SKM-1 treated with dmso at 0.1 percent for 144 hours (cell line): ENCODE measurements around the gene TXK.

Experiments
- DNase-seq: peaks from one replicate; lab custom pipeline; 2025; ENCODE audit not compliant: unreplicated experiment; lab: John Stamatoyannopoulos, UW

Gene TXK

DNA sequence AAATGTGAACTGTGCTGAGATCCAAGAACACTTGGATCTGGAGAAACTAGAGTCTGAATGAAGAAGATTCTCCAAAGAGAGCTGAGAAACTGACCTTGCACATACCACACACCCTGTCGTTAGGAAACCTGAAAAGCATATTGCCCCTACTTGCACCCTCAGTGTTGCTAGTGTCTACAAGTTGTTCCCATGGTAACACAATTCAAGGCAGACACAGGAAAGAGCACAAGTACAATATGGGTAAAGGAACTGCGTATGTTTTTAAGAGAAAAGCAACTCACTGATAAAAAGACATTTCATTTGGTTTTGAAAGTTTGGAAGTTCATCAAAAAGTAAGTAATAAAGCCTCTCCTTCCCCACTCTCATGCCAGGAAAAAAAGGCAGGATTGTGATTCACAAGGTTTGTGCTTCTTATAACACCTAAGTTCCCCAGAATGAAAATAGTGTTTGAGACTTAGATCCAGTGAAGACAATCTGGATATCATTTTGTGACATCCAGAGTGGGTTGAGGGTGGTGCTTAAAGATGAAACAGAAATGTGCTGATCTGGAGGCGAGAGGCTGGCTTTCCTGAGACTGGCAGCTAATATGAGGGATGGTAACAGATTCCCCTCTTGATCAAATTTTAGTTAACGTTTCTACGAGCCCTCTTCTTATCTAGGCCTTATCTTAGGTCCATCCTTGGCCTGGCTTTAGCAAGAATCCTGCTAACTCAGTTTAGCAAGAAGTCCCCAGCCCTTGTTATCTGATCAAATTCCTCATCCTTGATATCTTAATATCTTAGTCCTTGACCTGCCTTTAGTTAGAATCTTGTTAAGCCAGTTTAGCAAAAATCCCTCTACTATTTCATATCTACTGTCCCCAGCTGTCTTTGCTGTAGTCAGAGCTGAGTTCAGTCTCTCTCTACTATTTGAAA, 75.2 kb downstream of the TXK start:
- DNase-seq, result no peak

DNA sequence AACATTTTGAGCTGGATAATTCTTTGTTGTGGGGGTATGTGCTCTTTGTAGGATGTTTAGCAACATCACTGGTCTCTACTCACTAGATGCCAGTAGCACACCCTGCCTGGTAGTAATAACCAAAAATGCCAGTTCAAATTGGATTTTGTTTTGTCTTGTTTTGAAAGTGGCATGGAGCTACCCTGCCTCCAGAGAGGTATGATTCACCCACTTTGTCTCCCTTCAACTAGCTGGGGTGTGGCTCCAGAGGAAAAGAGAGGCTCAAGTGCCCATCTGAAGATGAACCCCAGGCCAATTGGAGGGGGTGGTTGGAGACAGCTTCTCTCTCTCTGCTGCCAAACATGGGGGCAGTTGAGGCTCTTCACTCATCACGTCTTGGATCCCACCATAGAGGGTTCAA, 83.0 kb downstream of the TXK start:
- DNase-seq, result no peak

DNA sequence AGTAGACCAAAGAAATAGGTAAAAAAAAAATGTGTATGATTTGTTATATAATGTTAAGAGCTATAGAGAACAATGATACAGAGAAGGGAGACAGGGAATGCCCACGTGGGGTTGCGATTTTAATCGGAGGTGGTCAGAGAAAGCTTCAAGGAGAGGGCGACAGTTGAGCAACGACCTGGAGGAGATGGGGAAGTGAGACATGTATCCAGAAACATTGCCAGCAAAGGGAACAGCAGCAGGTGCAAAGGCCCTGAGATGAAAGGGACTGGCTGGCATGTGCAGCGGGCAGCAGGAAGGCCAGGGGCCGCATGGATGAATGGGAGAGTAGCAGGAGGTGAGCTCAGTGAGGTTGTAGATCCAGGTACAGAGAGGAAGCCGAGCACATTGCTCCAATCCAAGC, 84.6 kb downstream of the TXK start:
- no peak for DNase-seq

DNA sequence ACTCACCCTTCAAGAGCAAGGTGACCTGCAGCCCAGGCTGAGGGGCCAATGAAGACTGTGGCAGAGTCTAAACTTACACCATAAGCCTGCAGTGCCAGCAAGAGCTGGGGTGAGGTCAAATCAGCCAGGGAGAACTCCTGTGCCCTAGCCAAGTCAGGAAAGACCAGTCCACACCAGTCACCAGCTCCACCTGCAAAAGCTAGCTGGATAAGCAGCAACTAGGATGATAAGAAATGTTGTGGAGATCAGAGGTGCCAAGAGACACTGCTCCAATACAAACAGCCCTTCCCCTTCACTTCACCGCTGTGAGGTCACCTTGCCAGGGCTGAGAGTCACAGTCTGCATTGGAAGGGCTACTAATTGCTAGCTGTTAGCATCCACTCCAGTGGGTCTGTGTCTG, 86.2 kb downstream of the TXK start:
- no peak for DNase-seq

DNA sequence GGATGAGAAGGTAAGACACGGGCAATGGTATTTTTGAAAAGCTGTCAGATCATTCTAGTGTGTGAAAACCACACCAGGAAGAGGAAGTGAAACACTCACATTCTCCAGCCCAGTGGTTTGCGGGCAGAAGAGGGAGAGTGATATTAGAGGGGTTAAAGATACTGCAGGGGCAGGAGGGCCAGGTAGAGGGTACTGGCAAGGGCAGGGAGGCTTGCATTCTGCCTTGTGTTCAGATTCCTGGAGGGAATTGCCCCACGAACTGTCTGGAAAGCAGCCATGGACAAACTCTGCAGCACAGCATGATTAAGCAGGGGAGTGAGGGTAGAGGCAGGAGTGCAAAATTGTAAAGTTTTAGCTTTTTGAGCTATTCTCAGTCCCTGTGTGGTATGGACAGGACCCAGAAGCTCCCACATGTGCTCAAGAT, 86.6 kb downstream of the TXK start:
- peak; percentile 82 for DNase-seq

DNA sequence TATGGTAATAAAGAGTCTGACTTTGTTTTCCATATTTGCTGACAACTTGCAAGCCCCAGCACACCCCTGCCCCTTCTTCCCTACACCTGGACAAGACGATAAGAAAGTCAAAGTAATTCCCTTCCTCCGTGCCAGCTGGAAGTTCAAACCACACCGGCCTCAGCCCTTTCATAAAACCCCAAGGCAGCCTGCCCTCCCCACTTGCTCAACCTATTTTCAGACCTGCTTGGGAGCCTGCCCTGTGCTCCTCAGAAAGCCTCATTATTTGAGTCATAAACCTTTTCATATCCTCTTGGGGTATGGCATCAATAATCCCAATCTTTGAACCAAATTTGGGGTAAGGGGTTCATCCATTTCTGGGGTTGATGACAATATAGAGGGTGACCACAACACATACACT, 88.0 kb downstream of the TXK start:
- DNase-seq, result no peak

DNA sequence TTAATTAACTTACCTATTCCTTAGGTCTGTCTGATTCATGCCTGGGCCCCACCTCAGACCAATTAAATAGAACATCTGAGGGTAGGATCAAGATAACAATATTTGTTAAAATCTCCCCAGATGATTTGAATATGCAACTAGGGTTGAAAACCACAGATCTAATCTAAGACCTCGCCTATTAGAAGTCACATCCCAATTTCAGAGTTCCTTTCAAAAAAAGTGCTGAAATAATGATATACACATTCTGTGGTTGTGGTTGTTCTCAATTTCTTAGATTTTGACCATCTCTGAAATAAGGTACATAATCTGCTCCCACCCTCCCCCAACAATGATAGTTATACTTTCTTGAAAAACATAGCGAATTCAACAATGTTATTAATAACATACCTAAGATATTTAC, 89.8 kb downstream of the TXK start:
- DNase-seq, result no peak

DNA sequence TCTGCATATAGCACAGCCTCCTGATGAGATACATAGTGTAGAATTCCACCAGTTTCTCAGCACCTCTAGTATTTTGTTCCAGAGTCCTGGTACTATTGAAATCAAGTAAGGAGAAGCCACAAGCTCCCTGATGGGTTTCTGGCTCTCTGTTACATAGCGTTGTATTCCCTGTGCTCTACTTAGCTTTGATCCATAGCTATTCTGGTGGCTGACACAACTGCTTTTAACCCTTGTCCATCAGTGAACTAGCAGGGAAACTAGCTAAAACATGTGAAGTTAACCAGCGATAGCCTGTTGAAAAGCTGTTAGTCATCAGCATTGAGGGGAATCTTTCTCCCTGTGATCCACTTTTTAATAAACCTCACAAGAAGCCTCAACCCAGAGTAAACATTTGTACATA, 90.5 kb downstream of the TXK start:
- DNase-seq, result no peak

DNA sequence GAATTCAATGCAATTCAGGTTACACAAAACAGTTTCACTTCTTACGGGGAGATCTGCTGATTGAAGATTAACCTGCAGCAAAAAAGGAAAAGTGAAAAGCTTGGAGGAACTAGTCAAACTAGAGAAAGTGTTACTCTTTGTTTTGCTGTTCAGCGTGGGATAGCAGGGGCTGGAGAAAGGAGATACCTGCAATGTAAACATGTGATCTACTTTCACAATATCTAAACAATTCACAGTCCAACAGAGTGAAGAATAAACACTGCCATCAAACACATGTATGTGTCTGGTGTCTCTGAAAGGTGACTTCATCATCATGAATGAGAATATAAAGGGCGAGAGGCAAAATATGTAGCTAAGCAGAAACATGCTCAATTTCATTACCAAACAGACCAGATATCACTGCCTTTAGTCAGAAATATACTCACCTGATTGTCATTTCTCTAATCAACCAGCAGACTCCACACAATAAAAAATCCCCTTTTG, 91.0 kb downstream of the TXK start:
- DNase-seq, result no peak

DNA sequence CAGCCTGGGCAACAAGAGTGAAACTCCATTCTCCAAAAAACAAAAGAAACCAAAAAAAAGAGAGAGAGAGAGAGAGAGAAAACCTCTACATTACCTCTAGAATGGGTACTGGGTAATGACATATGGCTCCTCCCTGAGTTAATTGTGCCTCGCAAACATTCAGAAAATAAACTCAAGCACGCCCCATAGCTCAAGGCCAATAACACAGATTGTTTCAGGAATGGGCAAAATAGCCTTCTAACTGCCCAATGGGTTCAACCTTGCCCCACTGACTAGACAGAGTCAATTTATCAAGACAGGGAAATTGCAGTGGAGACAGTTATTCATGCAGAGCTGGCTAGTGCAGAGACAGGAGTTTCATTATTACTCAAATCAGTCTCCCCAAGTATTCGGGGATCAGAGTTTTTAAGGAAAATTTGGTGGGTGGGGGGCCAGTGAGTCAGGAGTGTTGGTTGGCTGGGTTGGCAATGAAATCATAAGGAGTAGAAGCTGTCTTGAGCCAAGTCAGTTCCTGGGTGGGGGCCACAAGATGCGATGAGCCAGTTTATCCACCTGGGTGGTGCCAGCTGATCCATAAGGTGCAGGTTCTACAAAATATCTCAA, 92.4 kb downstream of the TXK start:
- DNase-seq, result no peak

DNA sequence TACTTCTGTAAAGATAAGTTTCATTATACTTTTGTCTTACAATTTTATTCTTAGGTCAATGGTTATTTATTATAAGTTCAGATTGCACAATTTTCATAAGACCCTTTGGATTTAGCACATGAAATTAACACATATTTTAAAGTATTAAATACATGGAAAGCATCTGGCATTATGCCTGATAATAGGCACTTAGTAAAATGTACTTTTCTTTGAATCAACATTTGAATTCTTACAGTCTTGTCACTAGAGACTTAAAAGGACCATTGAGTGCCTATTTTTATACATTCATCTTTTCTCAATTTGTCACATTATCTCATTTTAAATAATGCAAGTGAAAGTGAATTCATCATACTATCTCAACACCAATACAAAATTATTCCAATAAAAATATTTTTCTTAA, 94.5 kb downstream of the TXK start:
- DNase-seq, result no peak

DNA sequence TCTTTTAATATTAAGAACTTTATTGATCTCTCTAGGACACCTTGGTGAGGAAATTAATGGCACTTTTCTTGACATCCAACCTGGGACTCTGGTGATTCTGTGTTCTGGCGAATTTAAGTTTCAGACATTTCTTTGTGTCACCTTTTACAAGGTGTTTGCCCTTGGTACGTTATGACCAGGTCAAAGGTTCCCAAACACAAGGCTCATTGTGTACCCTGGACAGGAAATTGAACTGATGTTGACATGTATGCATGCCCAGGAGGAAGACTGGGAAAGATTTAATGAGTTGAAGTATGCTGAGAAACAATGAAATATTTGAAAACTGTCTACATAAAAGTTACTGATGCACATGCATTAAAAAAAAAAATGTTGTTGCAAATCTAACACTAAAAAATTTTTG, 95.4 kb downstream of the TXK start:
- no peak for DNase-seq

DNA sequence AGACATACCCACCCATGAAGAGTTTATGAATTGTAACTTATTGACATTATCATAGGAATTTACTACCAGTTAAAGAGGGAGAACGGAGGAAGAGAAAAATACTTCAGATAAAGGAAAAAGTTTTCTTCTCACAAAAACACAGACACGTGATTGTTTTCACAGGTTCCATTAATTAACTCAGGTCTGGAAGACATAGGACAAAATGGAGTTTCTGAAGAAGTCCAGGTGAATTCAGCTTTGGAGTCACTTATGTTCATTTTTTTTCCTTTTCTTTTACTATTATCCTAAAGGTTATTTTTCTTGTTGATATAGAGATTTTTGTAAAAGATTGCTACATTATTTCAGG, 97.0 kb downstream of the TXK start:
- no peak for DNase-seq

DNA sequence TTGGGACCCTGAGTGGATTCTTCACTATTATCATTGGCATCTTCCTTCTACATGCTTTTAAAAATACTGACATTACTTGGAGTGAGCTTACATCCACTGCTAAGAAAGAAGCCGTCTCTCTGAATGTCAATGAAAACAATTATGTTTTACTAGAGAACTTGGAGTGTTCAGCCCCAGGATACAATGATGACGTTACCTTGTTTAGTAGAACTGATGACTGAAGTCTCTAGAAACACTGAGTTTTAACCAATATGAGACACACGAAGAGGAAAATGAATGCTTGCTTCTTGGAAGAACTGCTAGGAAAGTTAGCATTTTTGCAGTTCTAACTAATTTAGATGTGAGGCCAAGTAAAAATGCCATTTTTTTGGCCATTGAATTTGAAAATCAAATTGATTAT, 98.1 kb downstream of the TXK start:
- DNase-seq, result no peak

DNA sequence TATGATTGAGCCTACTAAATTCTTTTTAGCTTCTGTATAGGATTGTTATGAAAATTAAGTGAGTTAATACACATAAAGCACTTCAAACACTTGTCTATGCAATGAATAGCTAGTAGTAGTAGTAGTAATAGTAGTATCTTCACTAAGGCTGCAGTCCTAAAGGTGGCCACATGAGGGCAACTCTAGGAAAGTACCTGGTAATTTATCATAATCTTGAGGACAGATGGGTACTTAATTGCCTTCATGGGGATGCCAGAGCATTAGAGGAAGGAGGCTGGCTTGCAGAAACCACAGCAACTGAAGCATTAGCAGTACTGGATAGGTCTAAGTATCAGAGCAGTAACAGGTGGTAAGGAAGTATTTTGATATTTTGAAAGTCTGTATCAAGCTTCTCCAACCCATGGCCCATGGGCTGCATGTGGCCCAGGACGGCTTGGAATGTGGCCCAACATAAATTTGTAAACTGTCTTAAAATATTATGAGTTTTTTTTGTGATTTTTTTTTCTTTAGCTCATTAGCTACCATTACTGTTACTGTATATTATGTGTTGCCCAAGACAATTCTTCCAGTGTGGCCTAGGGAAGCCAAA, 100.1 kb downstream of the TXK start:
- peak; percentile 43 for DNase-seq

DNA sequence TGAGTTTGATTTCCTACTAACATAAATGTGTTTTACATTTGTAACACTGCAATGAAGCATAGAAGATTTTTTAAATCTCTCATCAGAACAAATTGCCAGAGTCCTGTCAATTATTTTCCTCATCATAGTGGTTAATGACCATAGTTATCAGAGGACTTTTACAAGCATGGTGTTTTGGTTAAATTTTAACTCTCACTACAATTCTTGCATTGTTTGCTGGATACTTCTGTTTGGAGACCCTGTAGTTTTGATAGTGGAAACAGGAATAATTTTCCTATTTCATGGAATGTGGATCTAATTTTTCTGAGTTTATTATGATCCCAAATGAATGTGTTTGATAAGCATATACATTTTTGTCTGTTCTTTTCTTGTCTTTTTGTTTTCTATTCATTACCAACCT, 100.6 kb downstream of the TXK start:
- no peak for DNase-seq

DNA sequence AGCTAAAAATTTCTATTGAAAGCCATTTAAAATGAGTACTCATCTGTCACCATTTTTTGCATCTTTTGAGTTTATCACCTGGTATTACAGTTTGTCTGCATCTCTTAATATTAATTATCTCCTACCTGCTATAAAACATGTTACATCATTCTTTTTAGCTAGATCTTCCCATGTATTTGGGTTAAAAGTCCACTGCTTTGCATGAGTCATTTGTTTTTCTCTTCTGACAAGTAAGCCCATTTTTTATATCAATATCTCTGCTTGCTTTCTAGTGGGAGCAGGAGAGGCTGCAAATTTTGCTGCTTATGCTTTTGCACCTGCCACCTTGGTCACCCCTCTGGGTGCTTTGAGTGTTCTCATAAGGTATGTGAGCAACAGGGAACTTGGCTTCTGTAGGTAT, 101.3 kb downstream of the TXK start:
- no peak for DNase-seq

DNA sequence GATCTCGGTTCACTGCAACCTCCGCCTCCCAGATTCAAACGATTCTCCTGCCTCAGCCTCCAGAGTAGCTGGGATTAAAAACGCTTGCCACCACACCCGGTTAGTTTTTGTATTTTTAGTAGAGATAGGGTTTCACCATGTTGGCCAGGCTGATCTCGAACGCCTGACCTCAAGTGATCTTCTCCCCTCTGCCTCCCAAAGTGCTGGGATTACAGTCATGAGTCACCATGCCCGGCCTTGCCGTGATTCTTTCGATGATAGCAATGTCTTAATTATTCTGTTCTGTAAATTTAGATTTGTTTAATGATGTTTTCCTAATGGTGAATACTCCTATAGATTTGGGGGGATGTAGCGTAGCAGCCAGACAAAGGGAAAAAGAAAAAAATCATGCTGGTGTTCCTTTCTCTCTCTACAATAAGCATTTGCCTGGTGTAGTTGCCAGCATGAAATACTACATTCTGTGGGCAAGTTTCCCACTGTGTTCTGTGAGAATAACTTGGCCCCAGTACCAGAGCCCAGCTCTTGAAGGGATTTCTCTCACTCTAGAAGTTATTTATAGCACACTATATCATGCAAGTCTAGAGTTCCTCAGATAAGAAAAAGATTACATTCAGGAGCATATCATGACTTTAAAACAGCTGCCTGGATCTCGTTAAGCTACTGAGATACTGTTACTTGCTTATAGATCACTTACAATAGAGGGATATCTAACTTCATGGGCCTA, 102.1 kb downstream of the TXK start:
- DNase-seq, result no peak

DNA sequence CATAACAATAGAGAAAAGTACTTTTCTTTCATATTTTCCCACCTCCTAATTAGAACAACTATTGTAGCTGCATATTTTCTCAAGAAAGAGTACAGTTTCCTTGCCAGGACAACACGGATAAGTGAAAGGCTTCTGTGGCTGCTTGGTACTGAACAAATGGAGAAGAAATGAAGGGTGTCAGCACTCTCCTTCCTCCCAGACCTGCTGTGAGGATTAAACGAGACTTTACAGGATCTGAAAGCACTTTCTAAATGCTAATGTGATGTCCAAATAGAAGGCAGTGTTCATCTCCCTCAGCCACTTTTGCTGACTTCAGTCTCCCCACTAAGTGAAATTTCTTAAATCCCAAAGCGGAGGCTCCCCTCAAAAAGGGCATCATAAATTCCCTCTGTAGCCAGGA, 103.6 kb downstream of the TXK start:
- DNase-seq, result no peak

DNA sequence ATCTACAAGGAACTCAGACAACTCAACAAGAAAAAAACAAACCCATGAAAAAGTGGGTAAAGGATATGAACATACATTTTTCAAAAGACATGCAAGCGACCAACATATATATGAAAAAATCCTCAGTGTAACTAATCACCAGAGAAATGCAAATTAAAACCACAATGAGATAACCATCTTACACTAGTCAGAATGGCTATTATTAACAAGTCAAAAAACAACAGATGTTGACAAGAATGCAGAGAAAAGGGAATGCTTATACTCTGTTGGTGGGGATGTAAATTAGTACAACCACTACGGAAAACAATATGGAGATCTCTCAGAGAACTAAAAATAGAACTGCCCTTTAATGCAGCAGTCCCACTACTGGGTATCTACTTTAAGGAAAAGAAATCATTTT, 105.4 kb downstream of the TXK start:
- DNase-seq, result no peak

DNA sequence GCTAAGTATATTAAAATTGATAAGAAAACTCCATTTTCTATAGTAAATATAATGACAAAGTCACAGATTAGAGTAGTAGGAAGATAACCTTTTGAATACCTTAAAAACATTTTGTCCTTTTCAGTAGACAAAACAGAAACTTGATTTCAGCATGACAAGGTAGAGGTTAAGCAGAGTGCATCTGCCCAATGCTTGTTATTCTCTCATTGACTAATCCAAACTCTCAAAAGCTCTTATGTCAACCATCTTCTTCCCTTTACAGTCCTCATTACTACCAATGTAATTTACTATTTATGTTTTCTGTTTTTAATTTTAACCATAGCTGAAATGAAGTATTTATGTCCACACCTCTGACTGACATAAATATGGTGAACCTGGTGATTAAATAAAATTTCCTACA, 106.4 kb downstream of the TXK start:
- no peak for DNase-seq

DNA sequence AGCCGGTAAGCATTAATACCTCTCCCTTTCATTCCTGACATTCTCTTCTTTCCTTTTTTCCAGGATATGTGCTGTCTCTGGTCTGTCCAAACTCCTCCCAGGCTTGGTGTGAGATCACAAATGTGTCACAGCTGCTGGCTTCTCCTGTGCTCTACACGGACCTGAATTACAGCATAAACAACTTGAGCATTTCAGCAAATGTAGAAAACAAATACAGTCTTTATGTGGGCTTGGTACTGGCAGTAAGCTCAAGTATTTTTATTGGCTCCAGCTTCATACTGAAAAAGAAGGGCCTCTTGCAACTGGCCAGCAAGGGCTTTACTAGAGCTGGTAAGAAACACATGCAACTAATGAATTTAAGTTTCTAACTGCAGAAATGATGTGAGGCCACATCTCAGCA, 109.0 kb downstream of the TXK start:
- no peak for DNase-seq
